H1 (cell line): Measurements from ENCODE around the gene DAB2IP. TPM values are rescaled to one million over a fixed set of nuclear protein-coding genes. Genes with fewer than 3 reads are reported as not detected.

ENCODE experiments used
- CTCF ChIA-PET: fragments of 300-600 bp; sonication (Branson Sonifier 250); formaldehyde crosslinking; loops from one replicate; lab custom pipeline; 2021; ENCODE audit not compliant: partially characterized antibody; lab: Charles Lee
- POLR2A ChIA-PET: fragments of 300-600 bp; sonication (Branson Sonifier 250); formaldehyde crosslinking; loops from one replicate; lab custom pipeline; 2021; ENCODE audit warnings: inconsistent platforms; ENCODE audit not compliant: partially characterized antibody; lab: Charles Lee
- DNase-seq, 2 experiments: peaks; one replicate each; pipeline versions ENCODE4 v3.0.0 to v3.0.0-alpha.2; 2010 to 2022; ENCODE audit warnings: low spot score in 2 of 2, low read depth in 1 of 2, mixed read lengths in 1 of 2
- FAIRE-seq: peaks from 2 replicates; lab custom pipeline; 2011; peaks lifted over from hg19 to GRCh38; lab: Jason Lieb, UNC
- H2AFZ ChIP-seq: 2 replicates; pipeline ENCODE4 v1.8.1; 2012; ENCODE audit warnings: low read length, inconsistent platforms
- H2AK5ac ChIP-seq: 2 replicates; pipeline ENCODE4 v1.6.1; 2013; ENCODE audit warnings: low read depth, low read length
- H2BK120ac ChIP-seq: replicated peaks from 2 replicates; pipeline ENCODE3; 2013; ENCODE audit warnings: low read depth, low read length, inconsistent platforms
- H2BK12ac ChIP-seq: 2 replicates; pipeline ENCODE4 v1.6.1; 2013; ENCODE audit warnings: low read depth, low read length
- H2BK15ac ChIP-seq: 2 replicates; pipeline ENCODE4 v1.6.1; 2013; ENCODE audit warnings: low read length
- H2BK20ac ChIP-seq: 2 replicates; pipeline ENCODE4 v1.6.1; 2013; ENCODE audit warnings: low read length
- H2BK5ac ChIP-seq: 2 replicates; pipeline ENCODE4 v1.6.1; 2013; ENCODE audit warnings: low read depth, low read length
- H3K14ac ChIP-seq: 2 replicates; pipeline ENCODE4 v1.6.1; 2013; ENCODE audit warnings: inconsistent platforms; ENCODE audit not compliant: insufficient read length
- H3K18ac ChIP-seq: 2 replicates; pipeline ENCODE4 v1.6.1; 2013; ENCODE audit warnings: low read length; ENCODE audit errors: extremely low read depth
- H3K23ac ChIP-seq: 2 replicates; pipeline ENCODE4 v1.6.1; 2013; ENCODE audit warnings: inconsistent platforms; ENCODE audit not compliant: insufficient read length
- H3K23me2 ChIP-seq: 2 replicates; pipeline ENCODE4 v1.6.1; 2013; ENCODE audit warnings: low read depth, low read length
- H3K27ac ChIP-seq: 2 replicates; pipeline ENCODE4 v1.6.1; 2011; ENCODE audit warnings: low read depth, low read length, inconsistent platforms
- H3K27me3 ChIP-seq, 4 experiments: replicated peaks in 1 of 4; 1 replicate in 1 of 4; 2 replicates in 3 of 4; pipeline versions ENCODE4 v1.6.1 to v1.8.1; 2011 to 2013; ENCODE audit warnings: low read length in 3 of 4, mild to moderate bottlenecking in 3 of 4, inconsistent platforms in 2 of 4, mixed read lengths in 2 of 4, moderate library complexity in 1 of 4; ENCODE audit not compliant: control insufficient read depth in 3 of 4, insufficient read depth in 3 of 4; ENCODE audit errors: extremely low read depth in 1 of 4
- H3K36me3 ChIP-seq, 4 experiments: 2 replicates each; pipeline versions ENCODE4 v1.6.1 to v1.8.1; 2011 to 2013; ENCODE audit warnings: mild to moderate bottlenecking in 4 of 4, low read length in 3 of 4, moderate library complexity in 2 of 4, control low read depth in 1 of 4, inconsistent platforms in 1 of 4; ENCODE audit not compliant: insufficient read depth in 4 of 4, control insufficient read depth in 2 of 4
- H3K4ac ChIP-seq: replicated peaks from 2 replicates; pipeline ENCODE3; 2013; ENCODE audit warnings: low read length, low read depth, mixed read lengths, inconsistent platforms; ENCODE audit not compliant: insufficient read length
- H3K4me1 ChIP-seq, 4 experiments: replicated peaks in 1 of 4; 1 replicate in 1 of 4; 2 replicates in 3 of 4; pipeline versions ENCODE4 v1.6.1 to v1.8.1; 2011 to 2013; ENCODE audit warnings: low read length in 3 of 4, inconsistent platforms in 2 of 4, mixed read lengths in 1 of 4; ENCODE audit not compliant: insufficient read depth in 4 of 4, control insufficient read depth in 3 of 4
- H3K4me2 ChIP-seq, 2 experiments: 2 replicates each; pipeline versions ENCODE4 v1.6.1 to v1.8.1; 2011 to 2013; ENCODE audit warnings: low read depth in 2 of 2, low read length in 2 of 2, control low read depth in 1 of 2, inconsistent platforms in 1 of 2, mild to moderate bottlenecking in 1 of 2; ENCODE audit not compliant: insufficient read depth in 1 of 2
- H3K4me3 ChIP-seq, 4 experiments: fragments of 200-600, 300-600 bp in 1 of 4; sonication (generic), shearing (Covaris generic), sonication (Bioruptor Twin) in 1 of 4; 2 replicates each; pipeline versions ENCODE4 v1.5.1 to v1.8.1; 2011 to 2016; ENCODE audit warnings: low read length in 4 of 4, low read depth in 3 of 4, control low read depth in 2 of 4, inconsistent platforms in 2 of 4, mild to moderate bottlenecking in 2 of 4, mixed read lengths in 1 of 4, moderate library complexity in 1 of 4; ENCODE audit not compliant: insufficient read depth in 2 of 4; ENCODE audit errors: extremely low read depth in 1 of 4
- H3K56ac ChIP-seq: replicated peaks from 2 replicates; pipeline ENCODE3; 2013; ENCODE audit warnings: low read depth, mild to moderate bottlenecking, mixed read lengths, low read length, inconsistent platforms; ENCODE audit not compliant: insufficient read length
- H3K79me1 ChIP-seq: 2 replicates; pipeline ENCODE4 v1.6.1; 2013; ENCODE audit warnings: low read depth, low read length, control low read depth
- H3K79me2 ChIP-seq, 2 experiments: 2 replicates each; pipeline versions ENCODE4 v1.6.1 to v1.8.1; 2012 to 2013; ENCODE audit warnings: low read length in 2 of 2, mild to moderate bottlenecking in 2 of 2, inconsistent platforms in 1 of 2; ENCODE audit not compliant: insufficient read depth in 2 of 2, control insufficient read depth in 1 of 2
- H3K9ac ChIP-seq, 4 experiments: replicated peaks in 1 of 4; 1 replicate in 1 of 4; 2 replicates in 3 of 4; pipeline versions ENCODE4 v1.6.1 to v1.8.1; 2011 to 2013; ENCODE audit warnings: low read depth in 3 of 4, low read length in 3 of 4, control low read depth in 2 of 4, mild to moderate bottlenecking in 2 of 4, moderate library complexity in 2 of 4, inconsistent platforms in 1 of 4; ENCODE audit errors: extremely low read depth in 1 of 4
- H3K9me3 ChIP-seq, 2 experiments: 2 replicates each; pipeline versions ENCODE4 v1.6.1 to v1.8.1; 2012 to 2013; ENCODE audit warnings: mild to moderate bottlenecking in 2 of 2, moderate library complexity in 2 of 2, control low read depth in 1 of 2, inconsistent platforms in 1 of 2, low read depth in 1 of 2, low read length in 1 of 2, mixed read lengths in 1 of 2; ENCODE audit not compliant: insufficient read depth in 2 of 2
- H4K20me1 ChIP-seq, 2 experiments: replicated peaks in 1 of 2; 2 replicates each; pipeline versions ENCODE3 to v1.8.1; 2011 to 2013; ENCODE audit warnings: inconsistent platforms in 2 of 2, low read length in 2 of 2, mild to moderate bottlenecking in 1 of 2; ENCODE audit not compliant: insufficient read depth in 2 of 2, control insufficient read depth in 1 of 2
- H4K5ac ChIP-seq: 2 replicates; pipeline ENCODE4 v1.6.1; 2013; ENCODE audit warnings: low read length, low read depth, mixed read lengths, inconsistent platforms; ENCODE audit not compliant: insufficient read length
- H4K8ac ChIP-seq: 2 replicates; pipeline ENCODE4 v1.8.0; 2013; ENCODE audit warnings: mild to moderate bottlenecking, moderate library complexity, low read length, inconsistent platforms; ENCODE audit not compliant: insufficient read depth; ENCODE audit errors: extremely low read depth
- H4K91ac ChIP-seq: replicated peaks from 2 replicates; pipeline ENCODE3; 2013; ENCODE audit warnings: low read length, mixed read lengths, inconsistent platforms; ENCODE audit not compliant: insufficient read length
- CREB1 ChIP-seq: IDR thresholded peaks from 2 replicates; pipeline ENCODE4 v1.6.1; 2012; ENCODE audit warnings: inconsistent platforms
- EP300 ChIP-seq, 2 experiments: IDR thresholded peaks; 1 replicate in 1 of 2; 2 replicates in 1 of 2; pipeline ENCODE4 v1.6.1; 2011 to 2012; ENCODE audit warnings: low read depth in 2 of 2, low read length in 2 of 2, mild to moderate bottlenecking in 2 of 2, borderline replicate concordance in 1 of 2, inconsistent platforms in 1 of 2, moderate library complexity in 1 of 2
- EZH2 ChIP-seq: fragments of 200-600 bp; sonication (generic); IDR thresholded peaks from 2 replicates; pipeline ENCODE4 v1.7.1; 2012; ENCODE audit warnings: low read depth, mild to moderate bottlenecking, moderate library complexity, low read length, inconsistent platforms; ENCODE audit not compliant: severe bottlenecking
- FOSL1 ChIP-seq: IDR thresholded peaks from 2 replicates; pipeline ENCODE4 v1.6.1; 2011; ENCODE audit warnings: mild to moderate bottlenecking, low read depth, low read length, moderate library complexity; ENCODE audit not compliant: insufficient read depth
- JUND ChIP-seq: IDR thresholded peaks from 2 replicates; pipeline ENCODE4 v1.6.1; 2011; ENCODE audit warnings: mild to moderate bottlenecking, improper control_type of control experiment, low read length
- SUZ12 ChIP-seq: fragments of 200-600 bp; sonication (generic); IDR thresholded peaks from 2 replicates; pipeline ENCODE4 v1.6.1; 2012; ENCODE audit warnings: mild to moderate bottlenecking, inconsistent platforms, low read length, moderate library complexity, mixed read lengths
- TAF7 ChIP-seq: optimal IDR thresholded peaks from 2 replicates; pipeline ENCODE3; 2011; ENCODE audit warnings: low read depth, mild to moderate bottlenecking, inconsistent platforms, low read length, moderate library complexity, borderline replicate concordance
- WGBS, 2 experiments: shearing (Covaris generic) in 1 of 2; methylation state at CpG; one replicate each; pipeline versions ENCODE4 v1.1.6 to v1.1.7; 2013 to 2015; ENCODE audit warnings: low lambda C conversion rate in 2 of 2, mixed read lengths in 2 of 2, inconsistent platforms in 1 of 2, low coverage in 1 of 2, missing lambda C conversion rate in 1 of 2; ENCODE audit not compliant: insufficient replicate concordance in 2 of 2, insufficient coverage in 1 of 2, insufficient read length in 1 of 2; ENCODE audit errors: extremely low coverage in 1 of 2, missing lambda C conversion rate in 1 of 2; 5-methylcytosine and 5-hydroxymethylcytosine counted together
- polyA plus RNA-seq, 7 experiments: library from polyadenylated mRNA; depleted of rRNA in 3 of 7; stranded (reverse) in 5 of 7; unstranded in 2 of 7; fragments of >200 nt in 5 of 7; fragments of 200-250 nt in 2 of 7; gene quantifications; 1 replicate in 5 of 7; 2 replicates in 1 of 7; 4 replicates in 1 of 7; pipeline versions ENCODE4 v1.2.1 to v1.2.3, GENCODE V29; 2011 to 2013; ENCODE audit warnings: missing spikeins in 2 of 7, mixed read lengths in 2 of 7
- total RNA-seq: library from RNA; stranded (reverse); fragmentation: NEBNext Ultra II Directional; extraction: Animal tissue kit (Norgen Biotek cat#: 25700); gene quantifications from 2 replicates; pipeline ENCODE4 v1.2.1, GENCODE V29; 2021

The DAB2IP gene
- total and polyA plus RNA-seq, 2 of the 8 experiments (the other 6 are each of a cell fraction or from before 2014, with no cell fraction given), result 19.7 to 39.5 TPM

GRCh38 chr9:121819428-121820231 is 168.2 kb downstream of the DAB2IP start:
- Histone ChIP-seq H2BK120ac (no peak overlapping the region), H3K9me3 (no peaks in the 10 kb centered on the region), H3K23me2 (no peaks in the 10 kb centered on the region; the same call in 1 of the 2 replicates), H3K4me3 (peak overlapping the region in 2 of 4 experiments; percentile 5 to 36; a peak in 4 of 8 replicates), H2AFZ (peak overlapping the region; percentile 55), H3K18ac (peak overlapping the region; percentile 52), H3K9ac (no peak overlapping the region; a peak in 2 of 7 replicates), H2BK12ac (no peak overlapping the region; the same call in 1 of the 2 replicates), H3K4me2 (peak overlapping the region; percentile 22 to 58; a peak in 3 of 4 replicates), H3K14ac (no peak overlapping the region), H3K79me2 (no peaks in the 10 kb centered on the region), H3K4ac (peak overlapping the region; percentile 40), H2AK5ac (no peak overlapping the region), H2BK20ac (0 out of 2 replicates have a peak overlapping the region, but pooled peaks have one; percentile 67), H4K91ac (peak overlapping the region; percentile 45), H2BK5ac (peak overlapping the region; percentile 67; the same call in 1 of the 2 replicates), H2BK15ac (peak overlapping the region; percentile 12; the same call in 1 of the 2 replicates), H4K20me1 (peaks cover 0 to 2% of the 10 kb centered on the region in 2 experiments), H3K79me1 (peaks cover 3% of the 10 kb centered on the region; the same call in 1 of the 2 replicates), H3K27me3 (no peaks in the 10 kb centered on the region), H3K4me1 (peaks cover 6 to 21% (median 13%) of the 10 kb centered on the region in 4 experiments), H3K56ac (no peak overlapping the region), H3K27ac (no peak overlapping the region), H4K8ac (no peak overlapping the region), H3K23ac (no peak overlapping the region), H4K5ac (no peak overlapping the region), H3K36me3 (no peaks in the 10 kb centered on the region)
- ChIA-PET POLR2A (interaction anchor here (0.8 to 1.4 kb wide), 2 partner anchors 9 to 34 kb away, joined by 4 read pairs; no protein-coding TSS in a partner anchor), CTCF (interaction anchor here (0.9 to 1.6 kb wide), 4 partner anchors 17 to 274 kb away, joined by 3 to 4 read pairs (median 4); no protein-coding TSS in a partner anchor)
- DNase-seq (peak in 1 of 2 experiments; percentile 25), FAIRE-seq (no peak)
- WGBS, 2 experiments, result 45% methylated on average over 19 of the region's 20 CpGs; no CpG with 5 or more reads in 1 of the 2 experiments
- no peak for TF ChIP-seq TAF7
- TF ChIP-seq SUZ12, result no peak
- TF ChIP-seq FOSL1, result no peak
- TF ChIP-seq EP300 (IDR thresholded peaks at IDR 0.05; ENCODE audit: borderline replicate concordance in 1 of 2, low read depth in 2 of 2, low read length in 2 of 2), result no peak
- no peak for TF ChIP-seq JUND
- no peak for TF ChIP-seq EZH2
- TF ChIP-seq CREB1, result no peak
